A549 treated with CpdA at 1 μM for 4 hours (cell line): ENCODE results near the gene PSTPIP2. TPM values are rescaled to one million over a fixed set of nuclear protein-coding genes. Genes with fewer than 3 reads are reported as not detected.

Experiments
- total RNA-seq: library from RNA; stranded (reverse); fragments of 200-300 nt; extraction: Qiagen RNA extraction; gene quantifications from 5 replicates; pipeline ENCODE4 v1.2.3, GENCODE V29; 2022; ENCODE audit warnings: low read depth

The PSTPIP2 gene, protein sequence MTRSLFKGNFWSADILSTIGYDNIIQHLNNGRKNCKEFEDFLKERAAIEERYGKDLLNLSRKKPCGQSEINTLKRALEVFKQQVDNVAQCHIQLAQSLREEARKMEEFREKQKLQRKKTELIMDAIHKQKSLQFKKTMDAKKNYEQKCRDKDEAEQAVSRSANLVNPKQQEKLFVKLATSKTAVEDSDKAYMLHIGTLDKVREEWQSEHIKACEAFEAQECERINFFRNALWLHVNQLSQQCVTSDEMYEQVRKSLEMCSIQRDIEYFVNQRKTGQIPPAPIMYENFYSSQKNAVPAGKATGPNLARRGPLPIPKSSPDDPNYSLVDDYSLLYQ
- 0.16 to 0.47 TPM (median 0.33 TPM) in 5 replicates for total RNA-seq

DNA sequence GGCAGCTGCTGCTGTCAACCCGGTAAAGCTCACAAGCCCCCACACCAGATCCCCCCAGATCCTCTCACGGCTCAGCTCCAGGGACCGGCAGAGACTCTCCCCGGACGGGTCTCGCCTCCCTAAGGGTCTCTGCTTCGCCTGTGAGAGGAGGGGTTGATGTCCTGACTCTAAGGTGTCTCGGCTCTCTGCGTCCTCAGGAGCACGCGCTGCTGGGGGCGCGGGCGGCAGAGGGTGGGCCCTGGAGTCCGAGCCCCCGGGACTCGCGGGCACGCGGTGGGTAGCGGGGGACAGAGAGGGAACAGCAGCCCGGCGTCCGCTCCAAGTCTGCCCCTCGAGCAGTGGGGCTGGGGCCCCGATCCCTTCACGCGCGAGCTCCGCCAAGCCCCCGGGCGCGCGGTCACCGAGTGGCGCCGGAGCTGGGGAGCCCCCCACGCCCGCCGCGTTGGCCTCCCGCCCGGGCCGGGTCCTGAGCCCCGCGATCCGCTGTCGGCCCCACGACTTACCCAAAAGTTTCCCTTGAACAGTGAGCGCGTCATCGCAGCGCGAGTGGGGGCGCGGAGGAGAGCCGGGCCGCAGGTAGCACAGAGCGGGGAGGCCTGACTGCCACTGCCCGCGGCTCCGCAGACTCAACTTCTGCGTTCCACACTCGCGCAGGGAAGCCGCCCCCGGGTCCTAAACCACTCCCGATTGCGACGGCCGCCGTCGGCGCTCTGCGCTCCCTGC lies at the start of gene PSTPIP2:
Gene PSTPIP2, minus strand, starts transcription at position 608 of the 723 bp plus-strand sequence. Its CDS starts 72 bp downstream, at position 536.

DNA sequence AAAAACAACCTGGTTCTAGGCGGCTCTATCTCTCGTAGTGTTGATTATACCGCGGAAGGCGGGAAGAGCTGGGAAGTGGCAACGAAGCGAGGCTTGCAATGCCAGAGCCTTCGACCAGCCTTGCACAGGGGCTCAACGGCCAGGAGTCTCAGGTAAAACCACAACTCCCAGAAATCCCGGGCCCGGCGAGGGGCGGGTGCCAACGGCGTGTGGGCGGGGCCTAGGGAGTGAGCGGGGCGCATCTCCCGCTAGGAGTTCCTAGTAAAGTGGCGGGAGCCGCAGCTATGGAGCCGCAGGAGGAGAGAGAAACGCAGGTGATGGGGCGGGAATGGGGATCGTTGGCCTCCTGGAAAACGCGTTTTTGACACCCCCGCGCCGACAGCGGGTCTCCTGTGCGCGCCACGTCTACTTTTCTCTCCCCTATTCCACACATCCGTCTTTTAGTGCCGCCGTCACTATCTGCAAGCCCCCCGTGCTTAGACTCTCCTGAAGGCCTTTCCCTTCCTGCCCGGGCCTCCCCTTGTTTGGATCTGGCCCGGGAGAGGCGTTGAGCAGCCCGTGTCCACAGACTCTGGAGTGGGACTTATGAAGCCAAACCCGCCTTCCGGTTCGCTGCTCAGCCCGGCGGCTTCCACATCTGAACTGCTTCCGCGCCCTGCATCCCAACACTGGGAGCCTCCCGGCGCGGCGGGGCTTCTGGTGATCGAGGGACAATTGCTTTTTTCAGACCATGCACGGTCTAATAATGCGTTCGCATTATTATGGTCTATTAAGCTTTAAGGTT lies 32.3 kb upstream of the PSTPIP2 start, which contains the start of gene HAUS1:
Gene HAUS1, plus strand, starts transcription at position 258 of the 784 bp plus-strand sequence. Its CDS starts 27 bp downstream, at position 285.

DNA sequence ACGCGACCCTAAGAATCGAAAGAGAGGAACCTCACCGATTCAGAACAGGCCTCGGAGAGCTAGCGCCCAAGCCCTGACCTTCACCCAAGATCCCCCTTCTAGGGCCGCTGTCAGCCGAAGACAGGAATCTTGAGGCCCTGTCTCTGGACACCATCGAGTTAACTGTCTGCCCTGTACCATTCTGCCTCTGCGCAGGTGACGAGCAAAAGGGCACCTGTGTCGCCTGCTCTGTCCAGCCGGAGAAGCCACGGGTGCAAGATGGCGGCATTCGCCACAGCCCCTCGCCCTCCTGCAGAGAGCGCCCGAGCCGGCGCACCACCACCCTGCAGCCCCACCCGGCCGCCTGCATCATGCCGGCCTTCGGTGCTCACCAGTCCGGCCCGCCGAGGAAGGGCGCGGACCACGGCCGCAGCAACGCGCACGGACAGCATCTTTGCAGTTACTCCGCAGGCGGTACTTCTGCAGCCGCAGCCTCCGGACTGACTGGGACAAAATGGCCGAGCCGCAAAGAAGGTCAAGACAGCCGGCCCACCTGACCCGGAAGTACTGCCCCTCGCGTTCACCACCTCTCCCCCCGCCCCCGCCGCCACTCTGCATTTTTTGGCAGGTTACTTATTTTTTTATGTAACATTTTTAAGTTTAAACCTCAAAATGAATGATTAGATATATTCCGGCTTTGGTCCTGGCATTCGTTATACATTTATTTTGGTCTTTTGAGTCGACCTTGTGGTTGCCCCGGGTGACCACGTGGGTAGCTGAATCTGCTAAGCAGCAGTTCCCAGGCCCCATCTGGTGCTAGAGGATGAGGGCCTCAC lies 25.9 kb upstream of the PSTPIP2 start, which contains the start of gene ATP5F1A:
Gene ATP5F1A, minus strand, starts transcription at position 496 of the 815 bp plus-strand sequence. Its CDS starts 65 bp downstream, at position 431.

DNA sequence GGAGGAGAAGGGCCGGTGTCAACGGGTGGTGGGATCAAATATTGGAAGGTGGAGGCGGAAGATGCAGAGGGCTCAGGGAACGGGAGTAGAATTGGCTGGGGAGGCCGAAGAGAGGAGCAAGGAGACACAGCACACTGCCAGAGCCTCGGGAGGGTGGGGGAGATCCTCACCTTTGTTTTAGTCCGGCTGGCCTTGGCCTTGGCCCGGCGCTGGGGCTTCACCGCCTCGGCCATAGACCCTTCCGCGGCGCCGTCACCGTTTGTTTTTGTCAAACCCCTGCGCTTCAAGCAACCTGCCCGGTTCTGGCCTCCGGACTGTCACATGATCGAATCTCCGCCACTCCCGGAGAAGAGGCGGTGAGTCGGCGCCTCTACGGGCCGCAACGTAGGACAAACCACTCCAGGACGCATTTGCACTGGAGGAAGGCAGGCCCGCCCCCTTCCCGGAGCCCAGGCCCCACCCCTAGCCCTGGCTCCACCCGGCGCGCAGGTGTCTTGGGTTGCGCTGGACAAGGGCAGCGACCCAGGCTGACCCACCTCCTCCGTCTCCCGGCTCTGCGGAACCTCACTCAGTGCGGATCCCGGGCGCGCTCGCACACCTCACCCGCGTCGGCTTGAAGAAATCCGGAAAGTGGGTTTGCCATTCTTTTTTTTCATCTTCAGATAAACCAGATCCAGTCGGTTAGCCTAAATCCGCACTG lies 104.9 kb downstream of the PSTPIP2 start, which contains the start of gene EPG5:
Gene EPG5, minus strand, starts transcription at position 323 of the 700 bp plus-strand sequence. Its CDS starts 90 bp downstream, at position 233.

Other genes with a start within 250 kb of the PSTPIP2 start
- gene SIGLEC15, start 246.6 kb downstream of the PSTPIP2 start, total RNA-seq = 0.08 to 0.09 TPM (median 0.09 TPM) in 4 of 5 replicates, not detected in the other
- 4.0 to 5.2 TPM (median 4.3 TPM) in 5 replicates for gene EPG5, start 104.9 kb downstream of the PSTPIP2 start, total RNA-seq
- gene ATP5F1A, start 26.0 kb upstream of the PSTPIP2 start, total RNA-seq = 301 to 334 TPM (median 318 TPM) in 5 replicates
- gene HAUS1, start 32.1 kb upstream of the PSTPIP2 start, total RNA-seq = 34.6 to 59.5 TPM (median 37.5 TPM) in 5 replicates